SU-DHL-6 (cell line): ENCODE results near the gene YIPF2.

ENCODE experiments used
- EZH2phosphoT487 ChIP-seq: fragments of 200-600 bp; sonication (generic), shearing (Covaris generic); conservative IDR thresholded peaks from 2 replicates; pipeline ENCODE4 v1.6.1; 2018; ENCODE audit warnings: mild to moderate bottlenecking, antibody characterized with exemption, low read length, moderate library complexity, mixed read lengths
- TF ChIP-seq, protein P1 (sequence below): fragments of 200-600 bp; sonication (generic); IDR thresholded peaks from one replicate; pipeline ENCODE4 v1.5.1; 2017; ENCODE audit warnings: antibody characterized with exemption, mild to moderate bottlenecking, low read length, moderate library complexity; ENCODE audit not compliant: insufficient read depth, poor library complexity, severe bottlenecking

- TF ChIP-seq, protein P1, sequence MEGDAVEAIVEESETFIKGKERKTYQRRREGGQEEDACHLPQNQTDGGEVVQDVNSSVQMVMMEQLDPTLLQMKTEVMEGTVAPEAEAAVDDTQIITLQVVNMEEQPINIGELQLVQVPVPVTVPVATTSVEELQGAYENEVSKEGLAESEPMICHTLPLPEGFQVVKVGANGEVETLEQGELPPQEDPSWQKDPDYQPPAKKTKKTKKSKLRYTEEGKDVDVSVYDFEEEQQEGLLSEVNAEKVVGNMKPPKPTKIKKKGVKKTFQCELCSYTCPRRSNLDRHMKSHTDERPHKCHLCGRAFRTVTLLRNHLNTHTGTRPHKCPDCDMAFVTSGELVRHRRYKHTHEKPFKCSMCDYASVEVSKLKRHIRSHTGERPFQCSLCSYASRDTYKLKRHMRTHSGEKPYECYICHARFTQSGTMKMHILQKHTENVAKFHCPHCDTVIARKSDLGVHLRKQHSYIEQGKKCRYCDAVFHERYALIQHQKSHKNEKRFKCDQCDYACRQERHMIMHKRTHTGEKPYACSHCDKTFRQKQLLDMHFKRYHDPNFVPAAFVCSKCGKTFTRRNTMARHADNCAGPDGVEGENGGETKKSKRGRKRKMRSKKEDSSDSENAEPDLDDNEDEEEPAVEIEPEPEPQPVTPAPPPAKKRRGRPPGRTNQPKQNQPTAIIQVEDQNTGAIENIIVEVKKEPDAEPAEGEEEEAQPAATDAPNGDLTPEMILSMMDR, result no peak
- no peak for TF ChIP-seq EZH2phosphoT487
These were observed 54.4 kb downstream of the YIPF2 start for GRCh38 chr19:10874024-10874423.
